HCT116 (cell line): ENCODE data around the gene ABCG5.

Experiments
- ATF3 ChIP-seq: IDR thresholded peaks from 2 replicates; pipeline ENCODE4 v1.6.1; 2012
- CBX3 ChIP-seq: IDR thresholded peaks from 2 replicates; pipeline ENCODE4 v1.6.1; 2012; ENCODE audit warnings: low read depth
- JUND ChIP-seq: IDR thresholded peaks from 2 replicates; pipeline ENCODE4 v1.6.1; 2012
- POLR2A ChIP-seq: IDR thresholded peaks from 2 replicates; pipeline ENCODE4 v1.7.0; 2011; ENCODE audit warnings: borderline replicate concordance; ENCODE audit not compliant: insufficient read depth, insufficient read length; ENCODE audit errors: extremely low read depth
- POLR2AphosphoS5 ChIP-seq: IDR thresholded peaks from 2 replicates; pipeline ENCODE4 v1.6.1; 2011; ENCODE audit warnings: mild to moderate bottlenecking, low read depth, low read length, moderate library complexity
- RAD21 ChIP-seq: IDR thresholded peaks from 2 replicates; pipeline ENCODE4 v1.6.1; 2012; ENCODE audit warnings: low read depth, mild to moderate bottlenecking
- SIN3A ChIP-seq: IDR thresholded peaks from 2 replicates; pipeline ENCODE4 v1.6.1; 2012; ENCODE audit warnings: low read depth
- YY1 ChIP-seq: IDR thresholded peaks from 2 replicates; pipeline ENCODE4 v1.6.1; 2011; ENCODE audit warnings: low read length, low read depth, moderate library complexity, mild to moderate bottlenecking; ENCODE audit not compliant: insufficient replicate concordance; ENCODE audit errors: extremely low read depth
- ZFX ChIP-seq: fragments of 450-650 bp; IDR thresholded peaks from 2 replicates; pipeline ENCODE4 v1.6.1; 2017
- TF ChIP-seq, protein P1 (sequence below), 3 experiments: fragments of 200-600 bp in 1 of 3; sonication (generic) in 1 of 3; IDR thresholded peaks in 2 of 3; conservative IDR thresholded peaks in 1 of 3; 2 replicates each; pipeline ENCODE4 v1.5.1; 2012 to 2017; ENCODE audit warnings: low read depth in 2 of 3, low read length in 2 of 3, antibody characterized with exemption in 1 of 3, borderline replicate concordance in 1 of 3, control low read depth in 1 of 3, mild to moderate bottlenecking in 1 of 3, mixed read lengths in 1 of 3, mixed run types in 1 of 3, moderate library complexity in 1 of 3; ENCODE audit not compliant: insufficient read depth in 1 of 3
- TF ChIP-seq, protein P2 (sequence below): IDR thresholded peaks from 2 replicates; pipeline ENCODE4 v1.6.1; 2012; ENCODE audit warnings: low read depth

- TF ChIP-seq, protein P1, sequence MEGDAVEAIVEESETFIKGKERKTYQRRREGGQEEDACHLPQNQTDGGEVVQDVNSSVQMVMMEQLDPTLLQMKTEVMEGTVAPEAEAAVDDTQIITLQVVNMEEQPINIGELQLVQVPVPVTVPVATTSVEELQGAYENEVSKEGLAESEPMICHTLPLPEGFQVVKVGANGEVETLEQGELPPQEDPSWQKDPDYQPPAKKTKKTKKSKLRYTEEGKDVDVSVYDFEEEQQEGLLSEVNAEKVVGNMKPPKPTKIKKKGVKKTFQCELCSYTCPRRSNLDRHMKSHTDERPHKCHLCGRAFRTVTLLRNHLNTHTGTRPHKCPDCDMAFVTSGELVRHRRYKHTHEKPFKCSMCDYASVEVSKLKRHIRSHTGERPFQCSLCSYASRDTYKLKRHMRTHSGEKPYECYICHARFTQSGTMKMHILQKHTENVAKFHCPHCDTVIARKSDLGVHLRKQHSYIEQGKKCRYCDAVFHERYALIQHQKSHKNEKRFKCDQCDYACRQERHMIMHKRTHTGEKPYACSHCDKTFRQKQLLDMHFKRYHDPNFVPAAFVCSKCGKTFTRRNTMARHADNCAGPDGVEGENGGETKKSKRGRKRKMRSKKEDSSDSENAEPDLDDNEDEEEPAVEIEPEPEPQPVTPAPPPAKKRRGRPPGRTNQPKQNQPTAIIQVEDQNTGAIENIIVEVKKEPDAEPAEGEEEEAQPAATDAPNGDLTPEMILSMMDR (IDR thresholded peaks at IDR 0.05 in 2 of 3, conservative IDR thresholded peaks at IDR 0.05 in 1 of 3; ENCODE audit: borderline replicate concordance in 1 of 3, insufficient read depth in 1 of 3, low read depth in 2 of 3, low read length in 2 of 3) = no peak
- TF ChIP-seq POLR2AphosphoS5 (no peak), CBX3 (no peak), ATF3 (no peak), RAD21 (no peak), ZFX (no peak), YY1 (no peak), SIN3A (no peak), JUND (no peak), POLR2A (no peak)
- TF ChIP-seq, protein P2, sequence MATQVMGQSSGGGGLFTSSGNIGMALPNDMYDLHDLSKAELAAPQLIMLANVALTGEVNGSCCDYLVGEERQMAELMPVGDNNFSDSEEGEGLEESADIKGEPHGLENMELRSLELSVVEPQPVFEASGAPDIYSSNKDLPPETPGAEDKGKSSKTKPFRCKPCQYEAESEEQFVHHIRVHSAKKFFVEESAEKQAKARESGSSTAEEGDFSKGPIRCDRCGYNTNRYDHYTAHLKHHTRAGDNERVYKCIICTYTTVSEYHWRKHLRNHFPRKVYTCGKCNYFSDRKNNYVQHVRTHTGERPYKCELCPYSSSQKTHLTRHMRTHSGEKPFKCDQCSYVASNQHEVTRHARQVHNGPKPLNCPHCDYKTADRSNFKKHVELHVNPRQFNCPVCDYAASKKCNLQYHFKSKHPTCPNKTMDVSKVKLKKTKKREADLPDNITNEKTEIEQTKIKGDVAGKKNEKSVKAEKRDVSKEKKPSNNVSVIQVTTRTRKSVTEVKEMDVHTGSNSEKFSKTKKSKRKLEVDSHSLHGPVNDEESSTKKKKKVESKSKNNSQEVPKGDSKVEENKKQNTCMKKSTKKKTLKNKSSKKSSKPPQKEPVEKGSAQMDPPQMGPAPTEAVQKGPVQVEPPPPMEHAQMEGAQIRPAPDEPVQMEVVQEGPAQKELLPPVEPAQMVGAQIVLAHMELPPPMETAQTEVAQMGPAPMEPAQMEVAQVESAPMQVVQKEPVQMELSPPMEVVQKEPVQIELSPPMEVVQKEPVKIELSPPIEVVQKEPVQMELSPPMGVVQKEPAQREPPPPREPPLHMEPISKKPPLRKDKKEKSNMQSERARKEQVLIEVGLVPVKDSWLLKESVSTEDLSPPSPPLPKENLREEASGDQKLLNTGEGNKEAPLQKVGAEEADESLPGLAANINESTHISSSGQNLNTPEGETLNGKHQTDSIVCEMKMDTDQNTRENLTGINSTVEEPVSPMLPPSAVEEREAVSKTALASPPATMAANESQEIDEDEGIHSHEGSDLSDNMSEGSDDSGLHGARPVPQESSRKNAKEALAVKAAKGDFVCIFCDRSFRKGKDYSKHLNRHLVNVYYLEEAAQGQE = no peak
These were observed 50.7 kb downstream of the ABCG5 start for GRCh38 chr2:43787895-43788294.
